Right cardiac atrium (tissue), 5 donors: ENCODE data around the gene CPPED1. TPM values are rescaled to one million over a fixed set of nuclear protein-coding genes. Genes with fewer than 3 reads are reported as not detected.

Experiments
- ATAC-seq, 2 donors: fragments of 200-7000 bp; cut with Tn5 transposase; one replicate each; pipeline versions ENCODE4 v1.8.0 to v1.9.1; 2020; ENCODE audit warnings: moderate library complexity in 2 of 2, mild to moderate bottlenecking in 1 of 2
- DNase-seq, 3 donors: peaks; one replicate each; pipeline ENCODE4 v3.0.0-alpha.2; 2020
- H3K27ac ChIP-seq: one replicate; pipeline ENCODE4 v1.5.1; 2013; ENCODE audit warnings: mild to moderate bottlenecking, low read length, control low read depth, moderate library complexity
- H3K27me3 ChIP-seq: one replicate; pipeline ENCODE4 v1.6.1; 2013; ENCODE audit not compliant: control insufficient read depth, insufficient read depth
- H3K4me1 ChIP-seq: one replicate; pipeline ENCODE4 v1.6.1; 2013; ENCODE audit warnings: low read length; ENCODE audit not compliant: control insufficient read depth, insufficient read depth
- H3K4me3 ChIP-seq: one replicate; pipeline ENCODE4 v1.5.1; 2013; ENCODE audit warnings: low read length, control low read depth
- H3K9me3 ChIP-seq: one replicate; pipeline ENCODE4 v1.6.1; 2013; ENCODE audit warnings: low read length; ENCODE audit not compliant: control insufficient read depth
- WGBS: extraction: QIAGEN DNeasy Blood & Tissue Kit; methylation state at CpG from one replicate; pipeline ENCODE4 v1.1.7; 2013; 5-methylcytosine and 5-hydroxymethylcytosine counted together
- intact Hi-C, 4 donors: fragments of 100-400 bp; cut with DNase I; formaldehyde crosslinking; loops; one replicate each; pipeline versions ENCODE4 v1.11.0 to v1.14.0; 2022 to 2023
- polyA plus RNA-seq: library from polyadenylated mRNA; stranded (reverse); fragments of 200-250 nt; gene quantifications from one replicate; pipeline ENCODE4 v1.2.3, GENCODE V29; 2013
- total RNA-seq, 4 donors: library from RNA; stranded (reverse); fragmentation: NEBNext Ultra II Directional; extraction: Animal tissue kit (Norgen Biotek cat#: 25700); gene quantifications; one replicate each; pipeline ENCODE4 v1.2.1, GENCODE V29; 2021
- donor health status: healthy with polysubstance abuse.
- donor health status: DM: no; HTN: yes; CAD: no.
- donor health status: DM: no; HTN: no; CAD: no.
- donor health status: DM: no; HTN: yes; CAD: no; lungs with severe emphysema.
- donor health status: DM: yes; HTN: yes; CAD: no.

CPPED1 gene
- total and polyA plus RNA-seq, 5 donors, result 6.5 to 13.0 (median 11.7) TPM

DNA sequence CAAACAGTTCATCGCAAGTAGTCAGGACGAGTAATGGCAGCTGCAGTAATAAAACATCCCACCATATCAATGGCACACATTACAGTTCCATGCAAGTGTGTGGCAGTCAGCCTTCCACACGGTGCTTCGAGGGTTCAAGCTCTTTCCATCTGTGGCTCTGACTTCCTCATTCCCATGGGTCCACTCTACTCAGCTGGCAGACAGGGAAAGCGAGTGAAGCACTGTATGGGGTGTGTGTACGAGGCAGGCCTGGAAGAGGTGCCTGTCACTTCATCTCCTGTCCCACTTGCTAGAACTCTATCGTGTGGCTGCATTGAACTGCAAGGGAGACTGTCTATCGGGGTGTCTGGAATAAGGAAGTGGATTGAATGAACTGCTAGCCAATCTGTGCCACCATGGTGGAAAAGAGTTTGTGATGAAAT lies 160.6 kb downstream of the CPPED1 start:
- no peaks in the 10 kb centered on the region for H3K27me3 ChIP-seq
- intact Hi-C loops, result no loop called here
- ATAC-seq, result no peak

GRCh38 chr16:12639044-12639443 lies 164.6 kb downstream of the CPPED1 start:
- Histone ChIP-seq H3K4me3 (no peak overlapping the region), H3K27me3 (no peaks in the 10 kb centered on the region), H3K27ac (no peak overlapping the region), H3K9me3 (no peaks in the 10 kb centered on the region), H3K4me1 (no peaks in the 10 kb centered on the region)
- WGBS, result 58% methylated on average over 4 of the region's 4 CpGs
- DNase-seq (no peak), ATAC-seq (no peak)
- intact Hi-C loops, result no loop called here

More for the DNA sequence above, 160.6 kb downstream of the CPPED1 start:
- DNase-seq, result no peak
- H3K4me3 ChIP-seq, result no peak overlapping the region
- 85% methylated on average over 8 of the region's 8 CpGs for WGBS
- peaks cover 3% of the 10 kb centered on the region for H3K4me1 ChIP-seq
- no peaks in the 10 kb centered on the region for H3K9me3 ChIP-seq
- H3K27ac ChIP-seq, result no peak overlapping the region

GRCh38 chr16:12637002-12637401 lies 166.7 kb downstream of the CPPED1 start:
- intact Hi-C loops, result no loop called here
- H3K9me3 ChIP-seq, result no peaks in the 10 kb centered on the region
- H3K27ac ChIP-seq, result no peak overlapping the region
- no peaks in the 10 kb centered on the region for H3K27me3 ChIP-seq
- 36% methylated on average over 12 of the region's 12 CpGs for WGBS
- H3K4me1 ChIP-seq, result no peaks in the 10 kb centered on the region
- DNase-seq, result no peak
- ATAC-seq, result no peak
- no peak overlapping the region for H3K4me3 ChIP-seq

GRCh38 chr16:12629271-12629670 lies 174.4 kb downstream of the CPPED1 start:
- H3K9me3 ChIP-seq, result no peaks in the 10 kb centered on the region
- WGBS, result 91% methylated on average over 9 of the region's 9 CpGs
- intact Hi-C loops, result no loop called here
- H3K4me1 ChIP-seq, result no peaks in the 10 kb centered on the region
- DNase-seq (no peak), ATAC-seq (no peak)
- H3K27me3 ChIP-seq, result no peaks in the 10 kb centered on the region
- H3K4me3 ChIP-seq, result no peak overlapping the region
- H3K27ac ChIP-seq, result no peak overlapping the region

GRCh38 chr16:12628536-12628935 lies 175.2 kb downstream of the CPPED1 start:
- Histone ChIP-seq H3K27me3 (no peaks in the 10 kb centered on the region), H3K4me1 (no peaks in the 10 kb centered on the region), H3K9me3 (no peaks in the 10 kb centered on the region), H3K27ac (no peak overlapping the region), H3K4me3 (no peak overlapping the region)
- intact Hi-C loops, result no loop called here
- DNase-seq (no peak), ATAC-seq (no peak)
- 17% methylated on average over 2 of the region's 2 CpGs for WGBS

DNA sequence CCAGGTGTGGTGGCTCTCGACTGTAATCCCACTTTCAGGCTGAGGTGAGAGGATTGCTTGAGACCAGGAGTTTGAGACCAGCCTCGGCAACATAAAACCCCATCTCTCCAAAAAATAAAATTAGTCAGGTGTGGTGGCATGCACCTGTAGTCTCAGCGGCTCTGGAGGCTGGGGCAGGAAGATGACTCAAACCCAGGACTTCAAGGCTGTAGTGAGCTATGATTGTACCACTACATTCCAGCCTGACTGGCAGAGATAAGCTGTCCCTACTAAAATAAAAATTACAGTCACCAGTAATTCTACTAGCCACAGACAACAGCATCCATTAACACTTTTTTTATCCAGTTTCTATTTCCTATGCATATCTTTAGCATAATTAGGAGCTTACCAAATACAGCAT lies 176.3 kb downstream of the CPPED1 start:
- no peaks in the 10 kb centered on the region for H3K9me3 ChIP-seq
- no peaks in the 10 kb centered on the region for H3K4me1 ChIP-seq
- DNase-seq, result no peak
- intact Hi-C loops, result no loop called here
- H3K27ac ChIP-seq, result no peak overlapping the region
- no peak overlapping the region for H3K4me3 ChIP-seq
- 85% methylated on average over 3 of the region's 3 CpGs for WGBS
- H3K27me3 ChIP-seq, result no peaks in the 10 kb centered on the region
- ATAC-seq, result no peak

DNA sequence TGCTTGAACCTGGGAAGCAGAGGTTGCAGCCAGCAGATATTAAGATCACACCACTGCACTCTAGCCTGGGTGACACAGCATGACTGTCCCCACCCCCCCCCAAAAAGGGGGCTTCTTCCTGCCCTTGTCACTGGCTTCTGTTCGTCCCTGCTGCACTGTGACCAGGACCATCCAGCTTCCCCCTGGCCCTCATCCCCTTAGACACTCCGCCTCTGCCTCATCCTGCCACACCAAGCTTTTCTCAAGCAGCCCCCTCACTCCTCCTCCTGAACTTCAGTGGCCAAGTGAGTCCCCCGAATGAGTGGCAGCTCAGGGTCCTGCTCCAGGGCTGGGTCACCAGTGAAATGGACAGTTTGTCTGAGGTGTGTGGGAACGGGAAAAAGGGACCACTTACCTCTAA lies 177.3 kb downstream of the CPPED1 start:
- DNase-seq, result no peak
- WGBS, result 71% methylated on average over 4 of the region's 4 CpGs
- no peak overlapping the region for H3K27ac ChIP-seq
- no peaks in the 10 kb centered on the region for H3K9me3 ChIP-seq
- H3K4me1 ChIP-seq, result no peaks in the 10 kb centered on the region
- no peaks in the 10 kb centered on the region for H3K27me3 ChIP-seq
- intact Hi-C loops, result no loop called here
- ATAC-seq, result no peak
- H3K4me3 ChIP-seq, result no peak overlapping the region

DNA sequence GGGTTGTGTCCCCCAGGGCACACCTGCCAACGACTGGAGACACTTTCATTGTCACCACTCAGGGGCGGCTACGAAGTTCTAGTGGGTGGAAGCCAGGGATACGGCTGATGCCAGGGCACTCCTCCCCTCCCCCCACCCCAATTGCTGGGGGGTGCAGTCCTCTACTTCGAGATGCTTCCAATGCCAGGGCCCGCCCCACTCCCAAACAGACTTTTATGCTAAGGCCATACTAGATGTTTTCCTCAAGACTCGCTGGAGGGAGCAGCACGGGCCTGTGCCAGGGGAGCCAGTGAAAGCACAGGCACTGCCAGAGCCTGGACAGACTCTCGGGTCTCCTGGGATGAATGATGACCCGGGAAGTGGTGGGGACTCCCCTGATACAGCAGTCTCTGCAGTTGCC lies 178.0 kb downstream of the CPPED1 start:
- no peak for DNase-seq
- no peak for ATAC-seq
- no peaks in the 10 kb centered on the region for H3K4me1 ChIP-seq
- intact Hi-C loops, result no loop called here
- H3K27me3 ChIP-seq, result no peaks in the 10 kb centered on the region
- H3K9me3 ChIP-seq, result no peaks in the 10 kb centered on the region
- H3K27ac ChIP-seq, result no peak overlapping the region
- no peak overlapping the region for H3K4me3 ChIP-seq
- 78% methylated on average over 10 of the region's 10 CpGs for WGBS

DNA sequence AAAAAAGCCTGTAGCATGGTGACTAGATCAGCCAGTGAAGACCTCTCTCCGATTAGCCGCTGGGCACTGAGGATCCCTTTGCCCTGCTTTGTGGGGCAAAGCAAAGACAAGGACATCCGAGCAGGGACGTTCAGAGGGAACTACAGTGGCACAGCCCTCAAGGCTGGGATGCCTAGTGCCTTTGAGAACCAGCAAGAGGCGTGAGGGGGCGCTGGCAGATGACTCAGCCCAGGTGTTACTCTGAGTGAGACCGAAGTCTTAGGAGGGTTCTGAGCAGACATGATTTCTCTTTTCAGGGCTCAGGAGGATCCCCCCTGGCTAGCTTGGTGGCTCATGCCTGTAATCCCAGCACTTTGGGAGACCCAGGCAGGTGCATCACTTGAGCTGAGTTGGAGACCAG lies 178.6 kb downstream of the CPPED1 start:
- no peaks in the 10 kb centered on the region for H3K9me3 ChIP-seq
- H3K4me1 ChIP-seq, result no peaks in the 10 kb centered on the region
- no peak overlapping the region for H3K4me3 ChIP-seq
- H3K27ac ChIP-seq, result no peak overlapping the region
- 80% methylated on average over 7 of the region's 7 CpGs for WGBS
- intact Hi-C loops, result no loop called here
- DNase-seq (no peak), ATAC-seq (no peak)
- H3K27me3 ChIP-seq, result no peaks in the 10 kb centered on the region

GRCh38 chr16:12620150-12620549 lies 183.5 kb downstream of the CPPED1 start:
- H3K27me3 ChIP-seq, result no peaks in the 10 kb centered on the region
- DNase-seq, result no peak
- ATAC-seq, result no peak
- no peak overlapping the region for H3K27ac ChIP-seq
- H3K9me3 ChIP-seq, result no peaks in the 10 kb centered on the region
- WGBS, result 49% methylated on average over 1 of the region's 1 CpG
- intact Hi-C loops, result no loop called here
- no peaks in the 10 kb centered on the region for H3K4me1 ChIP-seq
- no peak overlapping the region for H3K4me3 ChIP-seq

GRCh38 chr16:12618515-12618914 lies 185.2 kb downstream of the CPPED1 start:
- Histone ChIP-seq H3K27me3 (no peaks in the 10 kb centered on the region), H3K4me1 (no peaks in the 10 kb centered on the region), H3K4me3 (no peak overlapping the region), H3K9me3 (no peaks in the 10 kb centered on the region), H3K27ac (no peak overlapping the region)
- DNase-seq (no peak), ATAC-seq (no peak)
- intact Hi-C loops, result no loop called here
- WGBS, result 87% methylated on average over 3 of the region's 3 CpGs

- Histone ChIP-seq H3K27ac (no peak overlapping the region), H3K27me3 (no peaks in the 10 kb centered on the region), H3K4me3 (no peak overlapping the region), H3K9me3 (no peaks in the 10 kb centered on the region), H3K4me1 (no peaks in the 10 kb centered on the region)
- ATAC-seq, result no peak
- 64% methylated on average over 9 of the region's 9 CpGs for WGBS
- intact Hi-C loops, result no loop called here
- DNase-seq, result no peak
Observed at GRCh38 chr16:12617401-12617819, 186.3 kb downstream of the CPPED1 start.
